Activated gamma-delta T cell treated with anti-CD3 and anti-CD28 coated beads, Interleukin-2, amount 50 U/mL, for 16 hours (primary cell): ENCODE results near the gene NR2F2.

ENCODE experiments used
- DNase-seq: peaks from one replicate; pipeline ENCODE4 v3.0.0-alpha.2; 2020; ENCODE audit warnings: low read depth

Gene NR2F2

DNA sequence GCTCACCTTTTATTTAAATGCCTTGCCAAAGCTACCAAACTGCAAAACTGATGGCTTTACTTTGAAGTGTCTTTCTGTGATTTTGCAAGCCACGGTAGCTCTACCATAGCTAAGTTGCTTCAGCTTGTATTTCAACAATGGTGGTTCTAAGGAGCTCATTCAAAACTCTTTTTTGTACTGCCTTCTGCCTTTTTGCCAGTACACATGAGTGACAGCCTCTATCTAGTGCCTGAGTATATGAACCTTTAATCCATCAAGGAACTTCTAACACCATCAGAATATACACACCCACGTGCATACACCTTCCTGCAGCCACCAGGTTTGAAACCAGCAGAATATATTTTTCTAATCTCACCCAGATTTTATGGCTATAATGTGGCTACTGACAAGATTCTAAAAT is 10.4 kb upstream of the NR2F2 start:
- no peak for DNase-seq

DNA sequence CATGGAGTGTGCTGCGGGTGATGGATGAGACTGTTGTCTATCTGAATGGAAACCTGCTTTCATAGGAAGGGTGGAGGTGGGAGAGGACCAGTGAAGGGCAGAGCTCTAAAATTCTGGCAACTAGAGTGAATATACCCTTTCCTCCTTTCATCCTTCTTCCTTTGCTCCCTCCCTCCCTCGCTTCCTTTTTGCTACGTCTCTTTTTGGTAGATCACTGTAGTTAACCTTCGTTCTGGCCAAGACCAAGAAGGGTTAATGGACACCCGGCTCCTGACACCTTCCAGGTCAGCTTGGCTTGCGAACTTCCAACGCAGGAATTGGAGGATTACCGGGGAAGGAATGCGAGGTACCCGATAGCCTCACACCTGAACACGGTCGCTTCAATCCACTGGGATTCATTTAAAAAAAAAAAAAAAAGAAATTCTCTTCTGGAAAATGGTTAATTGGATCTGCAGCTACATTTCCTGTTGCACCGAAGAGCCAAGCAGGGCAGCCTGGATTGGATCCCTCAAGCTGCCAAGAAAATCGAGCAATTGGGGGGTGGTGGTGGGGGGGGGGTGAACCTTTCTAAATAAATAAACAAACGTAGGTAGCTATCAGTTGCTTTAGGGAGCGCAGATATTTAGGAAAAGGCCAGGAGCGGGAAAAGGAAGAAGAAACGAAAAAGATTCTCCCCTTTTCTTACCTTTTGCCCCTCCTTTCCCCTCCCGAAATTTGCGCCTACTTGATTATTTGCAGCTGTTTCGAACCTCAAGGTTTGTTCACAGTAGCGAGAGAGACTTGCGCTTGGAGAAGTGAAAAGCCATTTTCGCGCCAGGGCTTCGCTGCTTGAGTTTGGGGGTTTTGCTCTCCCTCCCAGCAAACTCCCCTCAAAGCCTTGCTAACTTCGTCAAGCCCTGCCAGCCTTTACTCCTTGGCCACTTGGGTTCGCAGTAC is 9.5 kb upstream of the NR2F2 start:
- no peak for DNase-seq

DNA sequence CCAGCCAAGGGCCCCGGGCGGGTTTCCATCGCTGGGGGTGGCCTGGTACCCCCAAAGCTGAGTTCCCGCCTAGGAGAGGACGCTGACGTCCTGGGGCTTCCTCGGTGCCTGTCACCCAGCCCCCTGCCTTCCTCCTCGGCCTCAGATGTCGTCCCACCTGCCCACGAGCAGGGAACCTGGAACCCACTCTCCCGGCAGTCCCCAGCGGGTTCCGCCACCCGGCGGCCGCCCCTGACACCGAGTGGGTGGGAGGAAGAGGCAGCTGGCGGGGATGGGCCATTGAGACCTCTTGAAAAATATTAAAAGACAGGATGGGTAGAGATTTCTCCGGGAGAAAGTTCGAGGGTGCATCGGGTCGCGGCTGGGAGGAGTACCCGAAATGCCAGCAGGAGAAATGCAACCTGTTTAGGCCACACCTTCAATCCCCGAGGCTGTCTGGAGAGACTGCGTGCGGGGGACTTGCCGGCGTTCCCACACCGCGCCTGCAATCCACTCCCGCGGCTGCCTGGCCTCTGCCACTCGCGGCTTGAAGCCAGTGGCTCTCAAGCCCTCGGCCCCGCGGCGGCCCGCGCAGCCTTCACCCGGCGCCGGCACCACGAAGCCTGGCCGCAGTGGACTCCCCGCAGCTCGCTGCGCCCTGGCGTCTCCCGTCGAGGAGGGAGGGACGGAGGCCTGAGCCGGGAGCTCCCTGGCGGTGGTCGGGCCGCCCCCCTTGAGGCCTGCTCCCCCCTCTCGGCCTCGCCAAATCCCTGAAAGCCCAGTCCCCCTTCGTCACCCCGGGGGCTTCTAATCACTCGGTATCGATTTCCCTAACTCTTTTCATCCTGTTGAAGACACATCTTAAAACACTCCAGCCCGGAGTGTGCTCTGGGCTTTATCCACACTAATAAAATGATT is 8.6 kb upstream of the NR2F2 start:
- no peak for DNase-seq

DNA sequence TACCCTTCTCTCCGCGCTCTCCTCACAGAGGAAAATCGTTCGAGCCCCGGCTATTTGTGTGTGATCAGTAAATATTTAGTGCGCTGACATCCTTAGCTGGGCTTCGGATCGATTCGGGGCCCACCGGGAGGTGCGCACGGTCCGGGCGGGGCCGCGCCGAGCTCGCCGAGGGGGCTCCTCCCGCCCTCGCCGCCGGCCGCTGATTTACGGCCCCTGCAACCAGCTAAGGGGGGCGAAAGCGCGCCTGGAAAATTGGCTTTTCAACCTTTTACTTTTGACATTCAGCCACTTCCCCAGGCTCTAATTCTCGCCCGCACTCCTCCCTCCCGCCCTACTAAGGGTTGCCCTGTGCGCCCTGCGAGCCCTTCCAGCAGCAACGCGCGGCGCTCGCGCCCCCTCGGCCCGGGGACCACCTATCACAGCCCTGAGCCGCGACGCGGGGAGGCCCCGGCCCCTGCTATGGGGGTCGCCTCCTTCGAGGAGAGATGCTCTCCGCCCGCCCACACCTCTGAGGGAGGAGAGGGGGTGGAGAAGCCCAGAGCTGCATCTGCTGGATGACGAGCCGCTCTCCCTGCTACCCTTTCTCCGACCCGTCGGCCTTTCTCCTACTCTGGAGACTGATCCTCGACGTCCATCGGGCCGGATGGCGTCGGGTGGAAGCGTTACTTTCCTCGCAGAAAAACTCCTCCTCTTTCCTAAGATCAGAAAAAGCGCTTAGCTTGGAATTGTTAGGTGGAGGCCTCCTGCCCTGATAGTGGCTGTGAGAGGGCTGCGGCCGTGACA is 7.8 kb upstream of the NR2F2 start:
- no peak for DNase-seq

DNA sequence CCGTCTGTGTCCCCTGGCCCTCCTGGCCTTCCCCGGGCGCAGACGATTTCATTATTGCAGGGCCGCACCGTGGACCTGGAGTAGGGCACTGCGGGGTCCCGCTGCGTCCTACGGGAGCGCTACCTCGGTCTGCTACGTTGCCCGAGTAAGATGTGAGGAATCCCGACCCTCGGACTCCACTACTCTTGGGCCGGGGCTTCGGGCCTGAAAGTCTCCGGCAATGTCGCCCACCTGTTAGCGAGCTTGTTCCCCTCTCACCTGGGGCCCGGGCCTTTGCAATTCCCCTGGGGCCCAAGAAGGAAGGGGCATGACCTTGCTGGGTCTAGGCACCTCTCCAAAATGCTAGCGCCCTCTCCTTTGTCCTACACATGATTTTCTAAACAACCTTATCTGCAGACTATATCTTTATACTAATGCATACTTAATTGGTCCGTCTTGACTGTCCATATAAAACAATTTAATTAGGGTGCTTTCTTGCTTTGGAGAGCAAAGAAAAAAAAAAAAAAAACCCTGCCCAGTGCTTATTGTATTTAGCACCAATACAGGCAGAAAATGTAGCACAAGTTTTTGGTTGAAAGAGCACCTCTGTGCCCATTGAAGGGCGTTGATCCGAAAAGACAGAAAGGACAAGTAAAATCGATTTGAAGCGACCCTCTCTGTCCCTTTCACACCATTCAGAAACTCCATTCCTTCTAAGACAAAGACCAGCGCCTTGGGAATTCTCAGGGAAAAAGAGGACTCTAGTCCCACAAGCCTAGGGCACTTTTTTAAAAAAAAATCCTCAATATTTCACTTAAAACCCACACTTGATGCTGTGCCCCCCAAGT is 7.0 kb upstream of the NR2F2 start:
- DNase-seq = no peak

DNA sequence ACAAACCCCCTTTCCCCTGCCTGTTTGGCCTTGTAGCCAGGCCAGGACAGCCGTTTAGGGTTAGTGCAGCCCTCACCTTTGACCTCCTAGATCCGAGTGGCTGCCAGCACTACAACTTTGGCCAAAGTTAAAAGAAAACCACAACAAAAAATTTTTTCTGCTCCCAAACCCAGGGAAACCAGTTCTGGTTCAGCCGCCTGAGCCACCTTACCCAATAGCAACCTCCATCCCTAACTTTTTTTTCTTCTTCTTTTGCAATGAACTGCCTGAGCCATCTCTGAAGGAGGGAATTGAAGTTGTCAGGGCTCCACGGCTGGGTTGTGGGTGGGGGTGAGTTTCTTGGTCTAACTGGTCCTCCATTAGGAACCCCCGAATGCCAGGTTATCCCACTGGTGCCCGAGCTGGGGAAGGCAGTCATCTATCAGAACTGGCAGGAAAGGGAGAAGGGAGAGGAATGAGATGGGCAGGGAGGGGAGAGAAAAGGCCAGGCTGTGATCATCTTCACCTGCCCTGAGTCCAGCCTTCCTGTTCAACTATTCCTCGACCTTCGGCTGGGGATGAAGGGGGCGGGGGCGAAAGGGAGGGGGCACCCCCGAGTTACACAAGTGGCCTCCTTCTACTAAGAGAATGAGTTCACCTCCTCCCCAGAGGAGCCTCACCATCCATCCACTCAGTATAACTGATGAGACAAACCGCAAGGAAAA is 6.2 kb upstream of the NR2F2 start:
- no peak for DNase-seq

DNA sequence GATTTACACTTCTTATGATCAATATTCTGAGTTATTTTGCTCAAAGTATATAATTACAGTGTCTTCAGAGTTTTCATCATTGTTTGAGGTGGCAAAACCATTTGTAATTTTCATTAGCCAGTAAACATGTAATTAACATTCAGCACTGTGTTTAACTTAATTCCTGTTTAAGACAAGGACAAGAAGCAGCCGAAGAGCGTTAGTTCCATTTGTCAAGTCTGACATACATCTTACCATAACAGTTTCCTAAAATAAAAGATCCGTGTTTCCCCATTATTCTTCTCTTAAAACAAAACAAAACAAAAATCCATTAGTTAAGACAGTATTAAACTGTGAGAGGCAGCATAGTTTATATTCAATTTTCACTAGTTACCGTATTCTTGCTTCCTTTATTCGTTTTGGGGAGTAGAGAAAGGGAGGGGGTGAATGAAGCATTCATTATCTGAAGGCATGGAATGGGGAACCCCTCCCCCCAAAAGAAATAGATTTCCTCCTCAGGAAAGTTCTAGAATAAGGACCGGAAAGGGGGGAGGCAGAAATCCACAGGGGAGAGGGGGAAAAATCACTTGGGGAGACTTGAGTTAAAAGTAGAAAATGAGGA is 5.5 kb upstream of the NR2F2 start:
- no peak for DNase-seq

DNA sequence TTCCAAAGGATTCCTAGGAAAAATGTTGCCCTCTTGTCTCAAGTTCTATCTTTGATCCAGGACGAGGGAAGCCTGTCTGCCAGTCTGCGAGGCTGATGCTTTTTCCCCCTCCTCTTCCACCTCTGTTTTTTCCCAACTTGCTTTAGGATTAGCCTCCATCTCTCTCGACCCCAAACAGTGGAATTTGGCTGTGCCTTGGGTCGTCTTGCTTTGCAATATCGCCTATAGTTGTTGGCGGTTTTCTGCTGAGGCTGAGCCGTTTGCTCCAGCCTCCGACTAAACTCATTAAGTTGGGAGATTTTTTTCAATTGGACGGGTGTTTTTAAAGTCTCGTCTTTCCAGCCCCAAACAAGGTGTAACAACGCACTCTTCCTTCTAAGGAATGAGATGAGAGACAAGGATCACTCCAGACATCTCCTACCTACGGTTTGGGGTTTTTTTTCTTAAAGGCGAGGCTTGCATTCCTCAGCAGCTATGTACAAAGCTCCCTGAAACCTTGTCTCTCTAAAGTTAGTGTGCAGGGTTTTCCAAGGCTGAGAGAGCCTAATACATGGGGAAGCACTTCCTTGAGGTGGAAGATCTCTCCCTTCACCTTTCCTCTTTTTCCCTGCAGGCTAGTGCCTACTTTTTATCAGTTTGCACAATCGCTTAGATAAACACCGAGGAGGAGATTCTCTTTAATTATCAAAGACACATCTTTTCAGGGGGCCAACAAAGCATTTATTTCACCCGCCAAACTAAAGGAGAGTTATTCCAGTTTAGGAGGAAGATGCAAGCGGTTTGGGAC is 4.8 kb upstream of the NR2F2 start:
- no peak for DNase-seq

DNA sequence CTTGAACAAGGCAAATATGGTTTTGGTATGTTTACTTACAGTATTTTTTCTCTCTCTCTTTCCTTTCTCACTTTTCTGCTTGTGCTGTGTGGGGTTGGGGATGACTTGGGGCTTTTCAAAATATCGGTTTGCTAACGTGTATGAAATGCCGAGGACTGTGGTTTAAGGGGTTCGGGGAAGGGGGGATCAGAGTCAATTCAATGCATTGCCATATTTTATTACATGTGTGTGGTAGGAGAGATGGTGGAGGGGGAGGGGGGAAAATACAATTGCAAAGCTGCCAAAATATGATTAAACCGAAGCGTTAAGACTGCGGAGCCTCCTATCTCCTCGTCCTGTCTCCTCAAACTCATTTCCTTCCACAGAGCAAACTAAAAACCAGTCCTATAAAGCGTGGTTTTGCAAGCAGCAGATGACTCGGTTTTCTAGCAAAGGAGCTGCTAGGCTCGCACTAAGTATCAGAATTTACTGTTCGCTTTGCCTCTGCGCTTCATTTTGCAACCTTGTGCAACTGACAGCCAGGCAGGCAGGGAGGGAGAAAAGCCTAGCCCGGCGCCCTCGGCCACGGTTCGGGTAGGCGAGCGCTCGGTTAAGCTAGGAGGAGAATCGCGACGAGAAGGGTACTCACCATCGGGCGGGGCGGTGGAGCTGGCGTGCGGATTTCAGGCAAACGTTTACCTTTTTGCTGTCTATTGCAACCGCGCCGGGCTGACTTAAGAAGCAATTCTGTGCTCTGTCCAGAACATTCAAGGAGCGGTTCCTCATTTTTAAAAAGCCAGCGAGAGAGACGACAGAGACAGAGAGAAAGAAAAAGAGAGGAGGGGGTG is 4.0 kb upstream of the NR2F2 start:
- DNase-seq = no peak

DNA sequence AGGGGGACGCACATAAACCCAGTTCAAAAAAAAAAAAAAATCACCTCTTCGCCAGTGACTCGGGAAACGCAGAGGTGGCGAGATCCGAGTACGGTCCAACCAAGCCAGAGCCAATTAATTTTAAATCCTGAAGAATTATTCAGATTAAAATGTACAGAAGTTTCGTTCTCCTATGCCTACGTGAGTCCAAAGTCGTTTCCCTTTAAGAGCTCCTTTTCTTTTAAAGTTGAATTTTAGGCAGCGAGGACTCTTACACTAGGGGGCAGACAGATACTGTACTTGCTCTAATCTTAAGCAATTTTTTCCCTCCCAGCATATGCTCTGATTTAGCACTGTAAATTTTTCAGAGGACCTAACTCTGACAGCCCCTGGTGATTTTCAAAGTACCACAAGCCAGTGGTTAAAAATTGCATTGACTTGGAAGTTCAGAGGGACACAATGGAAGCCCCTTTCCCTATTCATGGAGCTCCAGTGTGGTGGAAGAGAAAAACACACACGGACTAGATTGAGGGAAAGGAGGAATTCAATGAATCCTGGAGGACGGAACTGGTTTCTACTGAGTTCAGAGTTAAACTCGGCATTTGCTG is 3.3 kb upstream of the NR2F2 start:
- DNase-seq = no peak

DNA sequence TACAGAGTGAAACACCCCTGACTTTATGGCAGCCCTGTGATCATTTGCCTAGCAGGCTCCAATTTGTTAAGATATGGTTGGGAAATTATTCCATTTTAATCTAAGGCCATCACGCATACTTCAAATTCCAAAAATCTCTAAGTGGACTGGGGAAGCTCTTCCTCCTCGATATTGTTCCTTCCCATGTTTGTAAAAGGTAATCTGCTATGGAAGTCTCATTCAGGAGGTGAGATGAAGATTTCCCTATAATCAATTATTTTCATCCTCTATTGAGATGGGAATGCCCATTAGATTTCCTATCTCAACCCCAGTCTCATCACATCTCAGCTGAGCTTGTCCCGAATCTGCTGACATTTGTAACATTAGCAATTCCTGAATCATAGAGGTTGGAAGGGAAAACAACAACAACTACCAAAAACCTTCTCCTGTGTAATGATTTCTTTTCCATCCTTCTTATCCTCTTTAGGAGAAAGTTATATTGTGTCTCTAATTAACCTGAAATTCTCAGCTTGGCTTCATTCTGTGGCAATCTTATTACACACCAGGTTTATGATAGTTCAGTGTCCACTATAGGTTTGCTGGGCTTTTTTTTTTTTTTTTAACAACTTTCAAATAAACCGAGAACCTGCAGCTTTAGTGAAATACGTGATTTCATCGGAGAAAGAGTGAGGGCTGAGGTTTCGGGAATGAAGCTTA is 2.2 kb upstream of the NR2F2 start:
- no peak for DNase-seq

DNA sequence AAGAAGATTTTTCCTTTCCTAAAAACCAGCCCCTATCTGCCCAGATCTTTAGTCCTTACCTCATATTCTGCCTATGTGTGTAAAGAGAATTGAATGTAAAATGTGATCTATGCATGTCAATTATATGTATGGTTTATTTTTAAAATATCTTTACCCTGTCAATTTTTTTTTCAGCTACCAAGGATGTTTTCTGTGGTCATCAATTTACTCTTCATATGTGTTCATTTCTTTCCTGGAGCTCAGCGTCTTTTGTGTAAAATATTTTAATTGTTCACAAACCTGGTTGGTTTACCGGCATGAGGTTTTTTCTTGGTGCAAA is 1.7 kb upstream of the NR2F2 start:
- DNase-seq = no peak

DNA sequence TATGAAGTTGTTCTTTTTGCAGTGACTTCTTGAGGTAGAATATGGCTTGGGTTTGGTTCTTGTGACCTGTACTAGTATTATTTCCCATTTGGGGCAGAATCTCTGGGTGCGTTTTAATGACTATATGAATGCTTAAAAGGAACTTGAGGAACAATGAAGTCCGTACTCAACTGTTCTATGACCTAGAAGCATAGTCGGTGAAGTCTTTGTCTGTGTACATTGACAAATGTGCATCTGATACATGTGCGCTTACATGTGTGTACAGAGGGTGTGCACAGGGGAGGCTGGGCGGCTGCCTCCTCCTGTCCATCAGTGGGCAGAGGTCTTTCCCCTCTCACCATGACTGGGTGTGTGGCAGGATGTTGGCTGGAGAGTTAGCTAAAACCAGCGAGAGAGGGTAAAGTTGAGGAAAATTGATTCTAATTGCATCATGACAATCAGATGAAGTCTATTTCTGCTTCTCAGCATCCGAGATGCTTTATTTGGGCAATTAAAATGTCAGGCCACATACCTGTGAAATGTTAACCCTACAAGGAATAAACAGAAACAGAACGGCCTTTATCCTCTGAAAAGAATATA is 1.0 kb upstream of the NR2F2 start:
- DNase-seq = no peak

DNA sequence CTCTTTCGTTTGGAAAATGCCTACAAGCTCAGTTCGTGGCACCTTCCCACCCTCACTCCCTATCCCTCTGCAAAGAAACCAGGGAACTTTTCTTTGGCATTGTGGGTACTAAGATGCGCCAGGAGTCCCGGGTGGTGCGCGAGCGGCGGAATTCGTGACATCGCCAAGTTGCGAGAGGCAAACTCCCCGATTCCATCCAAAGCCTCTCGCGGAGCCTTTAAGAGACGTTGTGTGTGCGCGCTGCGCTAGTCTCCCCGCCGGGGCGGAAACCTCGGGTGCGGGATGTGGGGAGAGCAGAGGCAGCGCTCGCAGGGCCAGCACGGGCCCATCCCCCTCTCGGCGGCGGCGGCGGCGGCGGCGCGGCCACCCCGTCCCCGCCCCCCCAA is 443 bp upstream of the NR2F2 start:
- no peak for DNase-seq

DNA sequence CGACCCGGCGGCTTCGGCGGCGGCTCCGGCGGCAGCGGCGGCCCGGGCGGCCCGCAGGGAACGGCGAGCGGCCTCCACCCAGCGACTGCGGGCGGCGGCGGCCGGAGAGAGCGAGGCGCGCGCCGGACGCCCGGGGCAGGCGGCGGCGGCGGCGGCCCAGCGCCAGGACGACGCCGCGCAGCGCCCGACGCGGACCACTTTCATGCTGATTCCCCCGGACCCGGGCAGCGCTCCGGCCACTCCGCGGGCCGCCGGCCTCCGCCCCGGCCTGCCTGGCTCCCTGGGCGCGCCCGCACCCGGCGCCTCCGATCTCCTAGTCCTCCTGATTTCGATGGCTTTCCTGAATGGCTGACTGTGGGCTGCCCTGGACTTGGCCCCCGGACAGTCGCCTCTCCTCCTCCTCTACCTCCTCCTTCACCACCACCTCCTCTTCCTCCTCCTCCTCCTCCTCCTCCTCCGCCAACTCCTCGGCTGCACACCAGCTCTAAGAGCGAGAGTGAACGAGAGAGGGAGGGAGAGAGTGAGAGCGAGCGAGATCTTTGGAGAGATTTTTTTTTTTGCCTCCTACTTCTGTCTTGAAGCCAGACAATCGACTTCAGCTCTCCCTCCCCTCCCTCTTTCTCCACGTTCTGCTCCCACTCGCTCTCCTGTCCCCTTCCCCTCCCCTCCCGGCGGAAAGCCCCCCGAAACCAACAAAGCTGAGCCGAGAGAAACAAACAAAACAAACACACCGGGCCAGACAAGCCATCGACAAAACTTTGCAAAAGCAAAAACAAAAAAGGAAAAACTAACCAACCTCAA is 844 bp downstream of the NR2F2 start:
- DNase-seq = no peak

DNA sequence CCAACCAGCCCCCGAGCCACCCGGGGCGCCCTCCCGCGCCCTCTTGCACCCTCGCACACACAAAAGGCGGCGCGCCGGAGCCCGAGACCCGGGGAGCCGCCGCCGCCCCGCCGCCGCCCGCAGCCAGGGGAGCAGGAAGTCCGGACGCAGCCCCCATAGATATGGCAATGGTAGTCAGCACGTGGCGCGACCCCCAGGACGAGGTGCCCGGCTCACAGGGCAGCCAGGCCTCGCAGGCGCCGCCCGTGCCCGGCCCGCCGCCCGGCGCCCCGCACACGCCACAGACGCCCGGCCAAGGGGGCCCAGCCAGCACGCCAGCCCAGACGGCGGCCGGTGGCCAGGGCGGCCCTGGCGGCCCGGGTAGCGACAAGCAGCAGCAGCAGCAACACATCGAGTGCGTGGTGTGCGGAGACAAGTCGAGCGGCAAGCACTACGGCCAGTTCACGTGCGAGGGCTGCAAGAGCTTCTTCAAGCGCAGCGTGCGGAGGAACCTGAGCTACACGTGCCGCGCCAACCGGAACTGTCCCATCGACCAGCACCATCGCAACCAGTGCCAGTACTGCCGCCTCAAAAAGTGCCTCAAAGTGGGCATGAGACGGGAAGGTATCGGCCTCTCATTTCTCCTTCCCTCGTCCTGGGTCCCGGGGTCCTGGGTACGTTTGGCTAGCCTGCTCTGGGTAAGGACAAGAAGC is 1.6 kb downstream of the NR2F2 start:
- no peak for DNase-seq
